NCI-H2081 (cell line): ENCODE measurements around the gene CRY2.
A peak's percentile ranks its signal among the peaks of the same experiment; 100 is the strongest.
"Not testable (repeated sequence)": the region's sequence is repeated elsewhere in the genome, so short reads cannot be mapped to it uniquely, and the experiment has no call there.

ENCODE experiments used
- DNase-seq, 2 experiments: peaks; one replicate each; lab custom pipeline; 2025; lab: John Stamatoyannopoulos, UW

CRY2 gene

DNA sequence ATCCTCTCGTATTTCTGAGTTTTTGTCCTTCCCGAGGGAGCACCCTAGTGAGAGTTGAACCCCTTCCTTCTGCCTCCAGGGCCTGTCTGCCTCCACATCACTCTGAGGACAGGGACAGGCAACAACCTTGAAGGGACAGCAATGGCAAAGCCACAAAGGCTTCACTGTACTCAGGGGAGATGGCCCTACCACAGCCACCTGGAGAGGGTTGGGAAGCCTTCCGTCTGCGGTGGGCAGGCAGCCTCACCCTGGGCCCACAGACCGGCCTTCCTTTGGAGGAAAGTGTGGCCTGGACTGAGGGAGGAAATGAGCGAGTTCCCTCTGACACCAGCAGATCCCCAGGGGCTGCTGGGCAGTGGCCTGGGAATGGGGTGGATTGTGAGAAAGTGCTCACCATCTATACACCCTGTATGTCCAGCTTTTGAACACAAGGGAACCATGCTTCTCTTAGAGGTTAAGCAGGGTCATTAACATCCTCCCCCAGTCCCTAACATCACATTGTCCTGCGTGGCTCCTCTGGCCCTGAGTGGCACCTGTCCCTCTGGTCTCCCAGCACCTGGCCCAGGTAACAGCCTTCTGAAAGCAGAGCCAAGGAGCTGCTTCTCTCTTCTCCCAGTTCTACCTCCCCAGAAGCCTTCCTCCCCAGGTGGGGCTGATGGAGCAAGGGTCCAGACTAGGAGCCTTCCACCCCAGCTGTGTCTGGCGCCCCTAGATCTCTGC lies 35.5 kb upstream of the CRY2 start:
- DNase-seq: no peak

DNA sequence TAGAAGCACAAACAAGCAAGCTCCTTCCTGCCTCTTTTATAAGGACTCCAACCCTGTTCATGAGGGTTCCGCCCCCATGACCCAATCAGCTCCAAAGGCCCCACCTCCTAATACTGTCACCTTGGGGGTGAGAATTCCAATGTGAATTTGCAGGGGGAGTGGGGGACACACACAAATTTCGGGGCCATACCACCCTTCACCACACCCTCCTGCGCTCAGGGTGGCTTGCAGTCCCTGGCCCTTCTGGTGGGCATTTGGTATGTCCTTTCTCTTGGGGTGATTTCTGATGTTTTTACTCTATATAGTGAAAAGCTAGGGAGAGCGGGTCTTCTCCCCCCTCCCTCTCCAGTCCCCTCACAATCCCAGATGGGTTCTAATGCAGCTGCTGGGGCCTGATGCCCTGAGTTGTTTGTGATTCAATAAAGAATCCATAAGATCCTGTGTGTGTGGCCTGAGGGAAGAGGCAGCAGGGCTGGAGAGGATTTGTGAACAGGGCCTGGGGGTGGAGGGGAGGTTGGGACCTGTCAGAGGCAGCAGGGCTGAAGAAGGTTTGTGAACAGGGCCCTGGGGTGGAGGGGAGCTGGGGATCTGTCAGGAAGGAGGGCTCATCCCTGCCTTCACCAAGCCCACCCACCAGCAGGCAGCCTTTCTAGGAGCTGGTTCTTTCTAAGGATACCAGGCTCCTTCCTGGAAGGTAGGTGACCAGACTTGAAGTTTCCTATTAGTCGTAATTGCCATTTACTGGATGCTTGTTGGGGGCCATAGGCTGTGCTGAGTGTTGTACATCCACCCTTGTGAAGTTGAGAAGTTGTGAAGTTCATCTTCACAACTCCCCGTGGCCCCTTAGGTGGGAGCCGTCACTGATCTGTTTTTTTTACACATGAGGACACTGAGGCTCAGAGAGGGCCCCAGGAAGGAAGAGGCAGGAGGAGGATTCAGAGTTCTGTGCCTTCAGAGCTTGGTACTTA lies 34.4 kb upstream of the CRY2 start:
- no peak for DNase-seq

DNA sequence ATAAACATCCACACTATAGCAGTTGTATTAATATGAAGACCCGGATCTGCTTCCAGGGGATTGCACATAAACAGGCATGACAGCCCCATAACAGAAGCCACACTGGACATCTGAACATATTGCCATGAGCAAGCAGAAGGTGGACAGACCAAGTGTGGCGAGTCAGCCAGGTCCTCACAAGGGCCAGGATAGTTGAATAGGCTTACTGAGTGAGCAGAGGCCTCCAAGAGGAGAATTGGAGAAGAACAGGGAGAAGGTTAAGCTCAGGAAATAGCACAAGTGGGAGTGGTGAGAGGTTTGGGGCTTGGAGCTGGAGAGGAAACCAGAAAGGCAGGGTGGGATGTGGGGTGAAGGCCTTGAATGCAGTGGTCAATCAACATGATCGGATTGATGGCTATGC lies 31.5 kb upstream of the CRY2 start:
- no peak for DNase-seq

DNA sequence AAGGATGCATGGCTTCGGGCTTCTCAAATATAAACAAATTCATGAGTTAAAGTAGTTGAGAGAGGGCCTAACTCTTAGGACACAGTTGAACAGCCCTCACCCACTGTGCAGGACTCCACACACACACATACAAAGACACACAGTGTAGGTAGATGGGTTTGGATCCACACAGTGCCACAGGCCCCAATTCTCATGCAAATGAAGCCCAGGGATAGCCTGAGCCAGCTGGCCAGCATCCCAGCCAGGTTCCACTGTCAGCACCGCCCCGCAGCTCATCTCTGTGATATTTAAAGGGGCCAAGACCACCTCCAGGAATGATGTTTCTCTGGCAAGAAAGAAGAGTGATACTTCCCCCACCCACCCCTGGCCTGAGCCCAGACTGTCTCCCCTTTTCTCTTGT lies 30.7 kb upstream of the CRY2 start:
- peak; percentile 44 to 77 for DNase-seq

DNA sequence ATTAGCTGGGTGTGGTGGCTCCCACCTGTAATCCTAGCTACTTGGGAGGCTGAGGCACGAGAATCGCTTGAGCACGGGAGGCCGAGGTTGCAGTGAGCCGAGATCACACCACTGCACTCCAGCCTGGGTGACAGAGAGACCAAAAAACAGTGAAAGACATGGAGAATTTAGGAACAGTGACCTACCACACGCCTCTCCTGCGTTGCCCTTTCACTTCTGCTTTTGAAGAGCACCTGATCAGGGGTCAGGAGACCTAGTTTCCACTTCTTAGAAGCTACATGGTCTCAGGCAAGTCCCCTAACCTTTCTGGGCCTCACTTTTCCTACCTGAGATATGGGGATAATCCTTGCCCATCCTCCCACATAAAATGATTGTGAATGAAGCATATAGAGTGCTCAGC lies 30.1 kb upstream of the CRY2 start:
- no peak for DNase-seq

DNA sequence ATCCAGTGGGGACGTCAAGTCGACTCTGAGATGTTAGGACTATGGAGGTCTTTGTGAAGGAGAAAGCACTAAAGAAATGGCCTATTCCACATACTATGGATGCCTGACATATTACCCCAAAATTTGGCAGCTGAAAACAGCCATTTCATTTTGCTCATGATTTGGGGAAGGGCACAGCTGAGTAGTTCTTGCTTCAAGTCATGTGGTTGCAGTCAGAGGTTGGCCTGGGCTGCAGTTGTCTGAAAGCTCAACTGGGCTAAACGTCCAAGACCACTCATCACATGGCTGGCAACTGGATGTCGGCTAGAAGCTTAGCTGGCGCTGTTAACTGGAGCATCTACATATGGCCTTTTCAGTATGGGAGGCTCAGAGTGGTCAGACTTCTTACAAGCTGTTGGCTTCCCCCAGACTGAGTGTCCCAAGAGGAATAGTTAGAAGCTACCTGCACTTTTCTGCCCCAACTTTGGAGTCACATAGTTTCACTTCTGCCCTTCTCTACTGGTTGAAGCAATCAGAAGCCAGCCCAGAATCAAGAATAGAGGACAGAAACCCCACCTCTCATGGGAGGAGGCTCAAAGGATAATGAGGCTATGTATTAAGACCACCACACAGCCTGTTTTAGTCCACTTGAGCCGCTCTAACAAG lies 28.2 kb upstream of the CRY2 start:
- no peak for DNase-seq

DNA sequence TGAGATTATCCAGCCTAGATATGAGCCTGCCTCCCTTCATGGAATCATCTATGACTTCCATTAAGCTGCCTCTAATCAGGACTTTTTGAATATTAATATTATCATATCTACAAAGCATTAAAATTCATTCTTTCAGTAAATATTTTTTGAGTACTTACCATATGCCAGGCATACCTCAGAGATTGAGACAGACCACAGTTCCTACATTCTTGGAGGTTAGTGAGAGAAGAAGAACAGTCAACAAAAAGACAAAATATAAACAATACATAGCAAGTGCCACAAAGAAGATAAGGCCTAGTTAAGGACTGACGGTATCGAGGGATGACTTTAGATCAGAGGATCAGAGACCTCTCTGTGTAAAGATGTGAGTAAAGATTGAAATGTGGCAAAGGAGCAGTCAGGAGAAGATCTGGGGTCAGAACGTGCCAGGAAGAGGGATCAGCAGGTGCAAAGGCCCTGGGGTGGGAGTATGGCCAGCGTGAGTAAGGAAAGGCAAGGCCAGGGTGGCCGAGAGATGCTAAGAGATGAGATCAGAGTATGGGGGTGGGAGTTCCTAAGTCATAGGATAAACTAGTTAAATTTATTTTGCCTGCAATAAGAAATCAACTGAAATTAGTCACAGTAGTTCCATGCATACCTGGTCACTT lies 26.9 kb upstream of the CRY2 start:
- no peak for DNase-seq

DNA sequence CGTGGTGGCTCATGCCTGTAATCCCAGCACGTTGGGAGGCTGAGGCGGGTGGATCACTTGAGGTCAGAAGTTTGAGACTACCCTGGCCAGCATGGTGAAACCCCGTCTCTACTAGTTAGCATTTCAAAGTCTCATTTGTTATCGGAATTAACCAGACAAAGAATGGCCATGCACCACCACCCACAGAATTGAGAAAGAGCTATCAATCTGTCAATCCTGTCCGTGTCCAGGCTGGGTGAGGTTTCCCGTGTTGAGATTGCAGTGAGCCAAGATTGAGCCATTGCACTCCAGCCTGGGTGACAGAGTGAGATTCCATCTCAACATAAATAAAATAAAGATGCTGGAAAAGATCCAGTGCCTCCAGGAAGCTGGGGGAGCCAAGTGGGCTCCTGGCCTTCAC lies 20.8 kb upstream of the CRY2 start:
- DNase-seq: not testable (repeated sequence)

DNA sequence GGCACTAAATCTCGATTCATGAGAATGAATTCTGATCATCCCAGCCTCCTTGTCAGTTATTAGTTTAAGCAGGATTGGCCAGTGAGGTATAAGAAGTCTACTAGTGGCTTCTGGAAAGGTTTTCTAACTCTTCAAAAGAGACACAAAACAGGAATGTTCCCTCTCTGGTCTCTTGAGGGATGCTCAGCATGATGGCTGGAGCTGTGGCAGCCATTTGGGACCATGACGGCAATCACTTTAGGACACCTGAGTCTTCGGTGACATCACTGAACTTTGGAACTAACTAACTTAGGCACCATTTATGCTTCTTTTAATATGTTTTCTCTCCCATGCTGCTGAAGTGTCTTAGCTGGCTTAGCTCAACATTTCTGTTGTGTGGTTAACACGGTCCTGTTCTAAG lies 20.2 kb upstream of the CRY2 start:
- DNase-seq: no peak

DNA sequence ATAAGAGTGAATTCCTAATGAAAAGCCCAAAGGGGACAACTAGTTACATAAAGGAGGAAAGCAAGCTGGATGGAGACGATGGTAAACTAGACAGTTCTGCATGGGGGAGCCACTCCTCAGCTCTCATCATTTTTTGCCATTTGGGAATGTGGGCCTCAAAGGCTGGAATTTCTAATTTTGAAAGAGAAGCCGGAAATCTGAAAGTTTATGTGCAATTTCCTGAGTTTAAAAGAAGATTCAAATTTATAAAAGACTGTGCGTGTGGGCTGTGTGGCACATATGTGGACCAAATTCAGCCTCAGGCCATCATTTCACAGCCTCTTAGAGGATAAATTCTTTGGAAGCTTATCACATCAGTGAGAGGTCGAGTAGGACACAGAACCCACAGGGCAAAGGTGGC lies 18.3 kb upstream of the CRY2 start:
- DNase-seq: no peak

DNA sequence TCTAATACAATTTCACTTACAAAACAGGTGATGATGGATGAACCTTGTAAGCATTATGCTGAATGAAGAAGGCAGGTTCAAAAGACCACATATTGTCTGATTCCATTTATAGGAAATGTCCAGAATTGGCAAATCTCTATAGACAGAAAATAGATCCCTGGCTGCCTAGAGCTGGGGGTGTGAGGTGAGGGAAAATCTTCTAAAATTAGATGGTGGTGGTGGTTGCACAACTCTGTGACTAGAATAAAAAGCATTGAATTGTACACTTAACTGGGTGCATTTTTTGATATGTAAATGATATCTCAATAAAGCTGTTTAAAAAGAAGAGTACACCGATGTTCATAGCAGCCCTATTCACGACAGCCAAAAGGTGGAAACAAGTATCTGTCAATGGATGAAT lies 16.7 kb upstream of the CRY2 start:
- no peak for DNase-seq

DNA sequence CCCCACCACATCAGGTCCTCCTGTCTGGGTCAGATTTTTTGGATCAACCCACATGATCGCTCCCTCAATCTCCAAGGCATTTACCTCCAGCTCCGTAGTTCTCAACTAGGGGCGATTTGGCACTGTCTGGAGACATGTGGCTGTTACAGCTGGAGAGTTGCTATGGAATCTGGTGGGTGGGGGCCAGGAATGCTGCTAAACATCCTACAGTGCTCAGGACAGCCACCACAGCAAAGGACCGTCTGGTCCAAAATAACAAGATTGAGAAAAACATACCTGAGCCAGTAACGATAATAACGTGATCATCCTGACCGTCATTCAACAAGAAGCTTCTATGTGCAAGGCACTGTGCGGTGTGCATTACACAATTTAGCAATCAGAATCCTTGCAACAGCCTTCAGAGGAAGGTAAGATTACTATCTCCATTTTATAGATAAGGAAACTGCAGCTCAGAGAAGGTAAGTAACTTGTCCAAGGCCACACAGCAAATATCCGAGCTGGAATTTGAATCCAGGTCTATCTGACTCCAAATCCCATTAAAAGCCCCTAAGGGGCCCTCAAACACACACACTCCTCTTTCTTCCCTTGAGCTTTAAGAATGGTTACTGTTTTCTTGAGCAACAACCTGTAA lies 14.3 kb upstream of the CRY2 start:
- DNase-seq: no peak

DNA sequence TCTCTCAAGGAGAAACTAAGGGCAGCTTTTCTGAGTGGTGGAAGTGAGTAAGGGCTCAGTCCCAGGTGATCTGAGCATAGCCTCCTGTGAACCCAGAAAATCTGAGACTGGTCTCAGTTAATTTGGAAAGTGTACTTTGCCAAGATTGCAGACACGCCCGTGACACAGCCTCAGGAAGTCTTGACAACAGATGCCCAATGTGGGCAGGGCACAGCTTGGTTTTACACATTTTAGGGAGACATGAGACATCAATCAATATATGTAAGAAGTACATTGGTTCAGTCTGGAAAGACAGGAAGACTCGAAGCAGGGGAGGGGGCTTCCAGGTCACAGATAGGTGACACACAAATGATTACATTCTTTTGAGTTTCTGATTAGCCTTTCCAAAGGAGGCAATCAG lies 13.5 kb upstream of the CRY2 start:
- DNase-seq: no peak

DNA sequence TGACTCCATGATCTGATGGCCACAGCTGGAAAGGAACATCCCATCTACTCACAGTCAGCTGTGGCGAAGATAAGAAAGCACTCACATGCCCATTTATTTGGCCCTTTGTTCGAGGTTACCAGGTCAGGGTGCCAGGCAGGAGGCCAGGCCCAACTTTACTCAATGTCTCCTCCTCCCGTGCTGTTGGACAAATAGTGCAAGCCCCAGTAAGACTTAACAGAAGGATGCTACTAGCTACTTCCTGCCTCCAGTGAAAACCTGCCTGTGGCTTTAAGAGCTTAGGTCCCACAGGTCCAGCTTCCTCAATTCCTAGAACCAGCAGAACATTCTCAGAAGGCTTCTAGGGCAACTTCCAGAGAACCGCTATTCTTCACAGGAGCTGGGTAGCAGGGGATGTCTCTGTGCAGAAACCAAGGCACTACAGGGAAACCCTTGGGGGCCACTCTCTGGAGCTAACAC lies 12.9 kb upstream of the CRY2 start:
- no peak for DNase-seq

DNA sequence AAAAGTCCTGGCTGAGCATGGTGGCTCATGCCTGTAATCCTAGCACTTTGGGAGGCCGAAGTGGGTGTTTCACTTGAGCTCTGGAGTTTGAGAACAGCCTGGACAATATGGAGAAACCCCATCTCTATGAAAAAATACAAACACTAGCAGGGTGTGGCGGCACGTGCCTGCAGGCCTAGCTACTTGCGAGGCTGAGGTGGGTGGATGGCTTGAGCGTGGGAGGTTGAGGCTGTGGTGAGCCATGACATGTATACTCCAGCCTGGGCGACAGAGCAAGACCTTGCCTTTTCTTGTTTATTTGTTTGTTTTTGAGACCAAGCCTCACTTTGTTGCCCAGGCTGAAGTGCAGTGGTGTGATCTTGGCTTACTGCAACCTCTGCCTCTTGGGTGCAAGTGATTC lies 8.1 kb upstream of the CRY2 start:
- no peak for DNase-seq

DNA sequence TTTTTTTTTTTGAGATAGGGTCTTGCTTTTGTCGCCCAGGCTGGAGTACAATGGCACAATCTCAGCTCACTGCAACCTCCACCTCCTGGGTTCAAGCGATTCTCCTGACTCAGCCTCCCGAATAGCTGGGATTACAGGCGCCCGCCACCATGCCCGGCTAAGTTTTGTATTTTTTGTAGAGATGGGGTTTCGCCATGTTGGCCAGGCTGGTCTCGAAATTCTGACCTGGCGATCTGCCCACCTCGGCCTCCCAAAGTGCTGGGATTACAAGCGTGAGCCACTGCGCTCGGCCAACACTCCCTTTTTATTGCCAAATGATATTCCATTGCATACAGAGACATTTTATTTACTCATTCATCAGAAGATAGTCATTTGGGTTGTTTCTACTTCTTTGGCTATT lies 7.0 kb upstream of the CRY2 start:
- not testable (repeated sequence) for DNase-seq

DNA sequence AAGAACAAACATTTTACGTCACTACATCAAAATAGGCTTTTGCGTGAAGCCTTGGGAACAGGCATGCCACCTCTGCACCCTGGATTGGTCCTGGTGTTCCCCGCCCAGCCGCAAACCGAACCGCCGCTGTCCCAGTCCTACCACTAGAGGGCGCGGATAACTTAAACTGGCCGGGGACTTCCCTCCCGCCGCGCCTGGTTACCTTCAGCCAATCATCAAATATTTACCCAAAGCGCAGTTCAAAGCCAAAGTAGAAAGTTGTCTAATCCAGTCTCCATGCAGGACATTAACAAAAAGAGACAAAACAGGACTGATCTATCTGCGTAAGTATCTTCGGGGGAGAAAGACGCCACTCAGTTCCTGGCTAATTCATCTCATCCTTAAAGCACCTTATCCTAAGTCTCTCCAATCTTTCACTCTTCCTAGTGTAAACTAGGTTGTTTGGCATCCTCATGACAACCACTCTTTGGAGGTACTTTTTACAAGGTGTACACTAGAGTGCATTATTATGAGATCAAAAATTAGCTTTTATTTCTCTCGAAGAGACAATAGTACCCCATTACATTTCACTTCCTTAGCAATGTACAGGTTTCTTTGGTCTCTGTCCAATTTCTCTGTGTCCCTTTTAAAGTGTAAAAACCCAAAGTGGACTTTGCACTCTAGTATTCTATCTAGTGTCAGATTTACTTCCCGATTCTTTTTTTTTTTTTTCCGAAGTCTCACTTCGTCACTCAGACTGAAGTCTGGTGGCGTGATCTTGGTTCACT lies 3.9 kb upstream of the CRY2 start:
- DNase-seq: peak; percentile 90 to 91

DNA sequence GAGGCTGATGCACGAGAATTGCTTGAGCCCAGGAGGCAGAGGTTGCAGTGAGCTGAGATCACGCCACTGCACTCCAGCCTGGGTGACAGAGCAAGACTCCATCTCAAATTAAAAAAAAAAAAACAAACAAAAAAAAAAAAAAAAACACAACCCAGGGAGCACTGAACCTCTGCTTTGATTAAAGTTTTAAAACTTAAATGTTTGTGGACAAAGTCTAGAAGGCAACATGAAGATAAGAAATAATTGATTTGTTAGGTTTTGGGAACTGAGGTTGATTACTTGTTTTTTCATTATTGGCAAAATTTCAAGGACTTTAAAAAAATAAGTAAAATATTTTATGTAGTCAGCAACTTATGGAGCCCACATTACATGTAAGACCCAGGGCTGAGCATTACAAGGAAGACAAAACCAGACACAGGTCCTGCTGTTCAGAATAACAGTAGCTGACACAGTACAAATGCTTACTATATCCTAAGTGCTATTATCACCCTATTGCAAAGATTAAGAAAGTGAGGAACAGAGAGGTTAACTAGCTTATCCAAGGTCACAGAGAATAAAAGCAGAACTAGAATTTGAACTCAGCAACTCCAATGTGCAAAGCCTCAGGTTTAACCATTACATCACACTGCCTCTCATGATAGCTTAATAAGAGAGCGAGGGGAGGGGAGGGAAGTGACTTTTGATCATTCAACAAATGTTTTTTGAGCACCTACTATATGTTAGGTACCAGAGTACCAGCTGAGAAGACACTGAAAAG lies 2.3 kb upstream of the CRY2 start:
- no peak for DNase-seq

DNA sequence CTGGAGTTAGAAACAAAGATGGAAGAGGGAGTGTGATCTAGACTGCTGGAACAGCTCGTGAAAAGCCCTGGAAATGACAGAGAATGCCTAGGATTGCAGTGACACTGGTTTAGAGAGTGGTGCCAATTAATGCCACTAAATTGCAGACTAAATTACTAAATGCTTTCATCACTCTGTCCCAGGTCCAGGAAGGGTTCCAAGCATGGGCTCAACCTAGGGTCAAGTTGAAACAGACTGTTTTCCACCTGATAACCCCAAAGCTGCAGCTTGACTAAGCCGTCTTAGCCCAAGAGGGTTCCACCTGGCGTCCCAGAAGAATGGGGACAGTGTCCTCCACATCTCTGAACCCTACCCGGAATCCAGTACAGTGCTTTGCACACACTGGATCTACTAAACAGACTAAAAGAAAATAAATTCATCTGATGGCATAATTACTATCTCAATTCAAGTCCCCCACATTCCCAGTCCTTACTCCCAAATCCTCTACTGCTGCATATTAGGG lies 1.1 kb upstream of the CRY2 start:
- no peak for DNase-seq

DNA sequence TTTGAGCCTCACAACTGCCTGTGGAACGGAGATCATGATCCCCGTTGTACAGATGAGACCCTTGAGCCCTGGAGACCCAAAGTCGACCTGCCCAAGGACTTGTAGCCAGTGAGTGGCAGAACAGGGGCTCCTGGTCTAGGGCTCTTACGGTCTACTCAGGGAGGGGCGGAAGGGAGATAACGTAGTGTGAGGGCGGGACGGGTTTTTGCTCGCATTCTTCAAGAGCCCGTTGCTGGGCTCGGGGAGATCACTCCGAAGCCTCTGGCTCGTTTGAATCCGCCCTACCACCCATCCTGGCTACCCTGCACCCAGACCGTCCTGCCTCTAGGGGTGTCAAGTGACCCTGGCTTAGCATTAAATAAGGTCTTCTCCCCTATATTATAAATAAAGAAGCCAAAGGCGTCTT lies 639 bp downstream of the CRY2 start:
- peak; percentile 14 to 39 for DNase-seq
